Fibroblast of mammary gland (primary cell): ENCODE measurements around the gene ALDH18A1.

Experiments used
- DNase-seq: peaks from one replicate; pipeline ENCODE4 v3.0.0-alpha.2; 2010; ENCODE audit warnings: low read depth
- H3K4me3 ChIP-seq: 2 replicates; pipeline ENCODE4 v1.5.1; 2011; ENCODE audit warnings: low read depth, mild to moderate bottlenecking, low read length, moderate library complexity; ENCODE audit not compliant: control insufficient read depth
- CTCF ChIP-seq: conservative IDR thresholded peaks from 2 replicates; pipeline ENCODE4 v1.5.1; 2011; ENCODE audit warnings: low read depth, low read length, inconsistent platforms; ENCODE audit not compliant: control insufficient read depth, insufficient read depth

Gene ALDH18A1

GRCh38 chr10:95578619-95579018, 77.9 kb downstream of the ALDH18A1 start:
- no peak for TF ChIP-seq CTCF

GRCh38 chr10:95574649-95575365, 81.7 kb downstream of the ALDH18A1 start:
- no peak overlapping the region for H3K4me3 ChIP-seq
- TF ChIP-seq CTCF, result no peak
- DNase-seq, result no peak

More at GRCh38 chr10:95578619-95579018, 77.9 kb downstream of the ALDH18A1 start:
- H3K4me3 ChIP-seq, result no peak overlapping the region
- DNase-seq, result no peak

DNA sequence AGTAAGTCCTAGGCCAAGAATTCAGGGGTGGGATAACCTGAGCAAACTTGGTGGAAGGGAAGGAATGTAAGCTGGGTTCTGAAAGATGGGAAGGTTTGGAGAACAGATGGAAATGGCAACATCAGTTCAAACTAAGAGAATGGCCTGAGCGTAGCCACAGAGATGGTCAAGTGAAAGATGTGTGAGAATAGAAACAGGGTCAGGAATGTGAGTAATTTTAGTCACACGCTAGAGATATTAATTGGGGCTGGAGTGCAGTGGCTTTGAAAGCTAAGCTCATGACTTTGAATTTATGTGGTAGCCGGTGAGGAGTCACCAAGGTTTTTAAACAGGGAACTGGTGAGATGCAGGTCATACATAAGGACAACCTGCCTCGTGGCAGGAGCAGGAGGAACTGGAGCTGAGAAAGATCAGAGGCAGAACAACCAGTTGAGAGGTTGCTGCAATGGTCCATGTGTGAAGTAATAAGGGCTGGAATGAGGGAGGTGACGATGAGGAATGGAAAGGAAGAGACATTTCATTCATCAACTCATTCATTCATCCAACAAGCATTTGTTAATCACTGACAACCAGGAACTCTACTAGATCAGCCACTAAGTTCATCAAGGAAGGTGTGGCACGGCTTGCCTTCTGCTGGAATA, 82.4 kb downstream of the ALDH18A1 start:
- no peak overlapping the region for H3K4me3 ChIP-seq
- no peak for DNase-seq
- TF ChIP-seq CTCF, result no peak

DNA sequence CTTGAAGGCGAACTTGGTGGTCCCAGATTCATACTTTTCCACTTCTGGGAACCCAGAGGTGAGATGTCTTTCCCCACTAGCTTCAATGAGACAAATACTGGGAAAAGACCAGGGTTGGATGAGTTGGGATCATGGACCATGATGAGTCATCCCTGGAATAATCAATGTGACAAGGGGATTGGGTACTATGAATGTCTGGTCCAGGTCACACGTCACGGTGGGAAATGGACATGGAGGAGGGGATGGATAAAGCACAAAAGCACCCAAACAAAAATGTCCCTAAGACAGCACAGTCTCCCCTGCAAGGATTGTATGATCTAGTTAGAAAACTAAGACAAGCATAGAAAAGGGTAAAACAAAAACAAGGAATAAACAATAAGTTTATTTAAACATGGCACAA, 83.0 kb downstream of the ALDH18A1 start:
- DNase-seq, result no peak
- H3K4me3 ChIP-seq, result no peak overlapping the region
- TF ChIP-seq CTCF, result no peak

- no peak for TF ChIP-seq CTCF
- no peak for DNase-seq
- no peak overlapping the region for H3K4me3 ChIP-seq
Observed at GRCh38 chr10:95572131-95572820, 84.2 kb downstream of the ALDH18A1 start.

- H3K4me3 ChIP-seq, result no peak overlapping the region
- DNase-seq, result no peak
- no peak for TF ChIP-seq CTCF
Observed at GRCh38 chr10:95571390-95571789, 85.1 kb downstream of the ALDH18A1 start.
